GM19193 (cell line): ENCODE data around the gene DPH6.

Source experiments
- POLR2A ChIP-seq: IDR thresholded peaks from 4 replicates; pipeline ENCODE4 v1.6.1; 2011; ENCODE audit not compliant: insufficient read depth, insufficient read length; ENCODE audit errors: extremely low read depth

Gene DPH6

GRCh38 chr15:35362195-35362829, 183.7 kb downstream of the DPH6 start:
- TF ChIP-seq POLR2A, result no peak

- TF ChIP-seq POLR2A, result no peak
These were observed 187.1 kb downstream of the DPH6 start for GRCh38 chr15:35358824-35359223.

- no peak for TF ChIP-seq POLR2A
These were observed 194.9 kb downstream of the DPH6 start for GRCh38 chr15:35351059-35351458.

- no peak for TF ChIP-seq POLR2A
These were observed 196.0 kb downstream of the DPH6 start for GRCh38 chr15:35349916-35350315.

- TF ChIP-seq POLR2A, result no peak
These were observed 215.0 kb downstream of the DPH6 start for GRCh38 chr15:35330916-35331315.

GRCh38 chr15:35330048-35330695, 215.8 kb downstream of the DPH6 start:
- no peak for TF ChIP-seq POLR2A

- no peak for TF ChIP-seq POLR2A
These were observed 216.4 kb downstream of the DPH6 start for GRCh38 chr15:35329521-35329961.

- no peak for TF ChIP-seq POLR2A
These were observed 218.2 kb downstream of the DPH6 start for GRCh38 chr15:35327789-35328188.

- no peak for TF ChIP-seq POLR2A
These were observed 220.5 kb downstream of the DPH6 start for GRCh38 chr15:35325374-35325941.

- no peak for TF ChIP-seq POLR2A
These were observed 222.8 kb downstream of the DPH6 start for GRCh38 chr15:35323141-35323540.

- no peak for TF ChIP-seq POLR2A
These were observed 224.0 kb downstream of the DPH6 start for GRCh38 chr15:35321926-35322325.

GRCh38 chr15:35320911-35321310, 225.1 kb downstream of the DPH6 start:
- no peak for TF ChIP-seq POLR2A
